ENCODE measurements around the gene MRTFA.
A peak's percentile ranks its signal among the peaks of the same experiment; 100 is the strongest.

The MRTFA gene

DNA sequence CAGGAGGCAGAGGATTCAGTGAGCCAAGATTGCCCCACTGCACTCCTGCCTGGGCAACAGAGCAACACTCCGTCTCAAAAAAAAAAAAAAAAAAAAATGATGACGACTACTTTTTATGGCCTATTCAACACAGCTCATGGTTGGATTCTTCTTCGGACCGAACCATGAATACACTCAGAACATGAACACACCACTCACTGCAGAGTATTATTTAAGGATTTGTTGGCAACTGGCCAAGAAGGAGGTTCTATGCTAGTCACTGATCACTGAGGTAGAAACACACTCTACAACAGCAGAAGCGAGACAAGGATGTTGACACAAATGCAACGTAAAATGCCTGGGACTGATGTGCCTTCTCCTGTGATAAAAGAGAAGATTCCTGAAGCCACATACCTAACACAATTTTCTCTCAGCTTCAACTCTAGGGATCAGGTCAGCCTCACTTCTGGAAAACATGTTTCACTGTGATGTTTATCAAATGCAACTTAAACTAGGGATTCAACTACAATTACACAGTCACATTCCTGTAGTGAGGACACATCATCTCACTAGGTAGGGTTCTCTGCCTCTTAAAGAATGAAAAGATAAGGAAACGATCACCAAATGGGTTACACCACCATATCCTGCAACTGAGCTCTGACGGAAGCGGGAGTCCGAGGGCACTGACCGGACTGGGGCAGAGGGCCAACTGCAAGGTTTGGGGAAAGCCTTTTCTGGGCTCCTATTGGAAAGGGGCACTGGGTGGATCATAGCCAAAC lies 183.6 kb downstream of the MRTFA start:
- Mint-ChIP-seq H3K9me3 (no peaks in the 10 kb centered on the region), H3K27me3 (ENCODE audit: low read depth) (no peaks in the 10 kb centered on the region), H3K27ac (peak overlapping the region; percentile 7), H3K4me3 (no peak overlapping the region), H3K4me1 (ENCODE audit: low read depth) (peaks cover 49% of the 10 kb centered on the region), H3K36me3 (ENCODE audit: low read depth) (peaks cover 30% of the 10 kb centered on the region)
- DNase-seq (ENCODE audit: low spot score): no peak

DNA sequence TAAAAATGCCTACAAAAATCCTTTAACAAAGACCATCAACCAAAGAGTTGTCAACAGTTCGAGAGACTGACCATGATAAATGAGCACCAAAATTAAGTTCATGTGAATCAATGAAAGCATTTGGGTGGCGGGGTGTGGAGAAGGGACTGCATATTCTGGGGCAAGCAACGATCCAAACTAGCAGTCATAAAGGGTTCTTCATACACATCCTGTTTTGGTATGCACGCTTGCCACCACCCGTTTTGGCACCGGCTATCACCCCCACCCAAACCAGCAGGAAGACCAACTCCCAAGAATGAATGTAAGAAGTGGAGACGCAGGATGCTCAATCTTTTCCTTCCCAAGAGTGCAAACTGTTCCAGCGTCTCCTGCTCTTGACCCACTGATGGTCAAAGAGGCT lies 185.3 kb downstream of the MRTFA start:
- H3K4me1 Mint-ChIP-seq (ENCODE audit: low read depth): peaks cover 46% of the 10 kb centered on the region
- H3K27me3 Mint-ChIP-seq (ENCODE audit: low read depth): no peaks in the 10 kb centered on the region
- peak overlapping the region; percentile 70 for H3K27ac Mint-ChIP-seq
- DNase-seq (ENCODE audit: low spot score): no peak
- H3K36me3 Mint-ChIP-seq (ENCODE audit: low read depth): peaks cover 37% of the 10 kb centered on the region
- H3K9me3 Mint-ChIP-seq: no peaks in the 10 kb centered on the region
- H3K4me3 Mint-ChIP-seq: peak overlapping the region; percentile 68

DNA sequence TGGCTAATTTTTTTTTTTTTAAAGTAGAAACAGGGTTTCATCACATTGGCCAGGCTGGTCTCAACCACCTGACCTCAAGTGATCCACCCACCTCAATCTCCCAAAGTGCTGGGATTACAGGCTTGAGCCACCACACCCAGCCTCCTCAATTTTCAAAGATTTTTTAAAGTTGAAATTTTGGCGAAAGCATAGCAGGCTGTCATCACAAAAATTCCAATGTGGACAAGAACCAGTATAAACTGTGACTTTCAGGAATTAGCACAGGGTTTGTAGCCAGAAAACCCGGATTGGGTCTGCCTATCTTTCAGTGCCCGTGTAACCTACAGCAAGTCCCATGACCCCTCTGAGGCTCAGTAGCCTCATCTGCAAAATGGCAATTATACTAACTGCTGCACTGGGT lies 185.9 kb downstream of the MRTFA start:
- no peak for DNase-seq (ENCODE audit: low spot score)
- Mint-ChIP-seq H3K27ac (no peak overlapping the region), H3K27me3 (ENCODE audit: low read depth) (no peaks in the 10 kb centered on the region), H3K4me1 (ENCODE audit: low read depth) (peaks cover 47% of the 10 kb centered on the region), H3K4me3 (peak overlapping the region; percentile 68), H3K9me3 (no peaks in the 10 kb centered on the region), H3K36me3 (ENCODE audit: low read depth) (peaks cover 41% of the 10 kb centered on the region)

DNA sequence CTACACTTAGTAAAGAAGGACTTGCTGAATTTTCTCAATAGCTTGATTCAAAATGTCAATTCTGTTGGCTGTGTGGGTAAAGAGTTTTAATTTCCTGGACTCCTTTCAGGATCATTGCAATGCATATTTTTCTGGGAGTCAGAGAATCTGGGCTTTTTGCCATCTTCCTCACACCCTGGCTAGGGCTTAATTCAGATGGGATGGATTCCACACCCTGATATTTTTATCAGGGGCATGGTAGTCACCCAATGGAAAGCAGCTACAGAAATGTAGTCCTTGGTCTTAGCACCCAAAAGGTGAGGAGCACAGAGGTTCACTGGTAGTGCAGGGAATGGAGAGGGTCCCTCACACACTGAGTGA lies 186.9 kb downstream of the MRTFA start:
- DNase-seq (ENCODE audit: low spot score): no peak
- H3K27ac Mint-ChIP-seq: peak overlapping the region; percentile 13
- H3K4me1 Mint-ChIP-seq (ENCODE audit: low read depth): peaks cover 48% of the 10 kb centered on the region
- H3K9me3 Mint-ChIP-seq: no peaks in the 10 kb centered on the region
- H3K4me3 Mint-ChIP-seq: no peak overlapping the region
- H3K27me3 Mint-ChIP-seq (ENCODE audit: low read depth): no peaks in the 10 kb centered on the region
- H3K36me3 Mint-ChIP-seq (ENCODE audit: low read depth): peaks cover 44% of the 10 kb centered on the region

DNA sequence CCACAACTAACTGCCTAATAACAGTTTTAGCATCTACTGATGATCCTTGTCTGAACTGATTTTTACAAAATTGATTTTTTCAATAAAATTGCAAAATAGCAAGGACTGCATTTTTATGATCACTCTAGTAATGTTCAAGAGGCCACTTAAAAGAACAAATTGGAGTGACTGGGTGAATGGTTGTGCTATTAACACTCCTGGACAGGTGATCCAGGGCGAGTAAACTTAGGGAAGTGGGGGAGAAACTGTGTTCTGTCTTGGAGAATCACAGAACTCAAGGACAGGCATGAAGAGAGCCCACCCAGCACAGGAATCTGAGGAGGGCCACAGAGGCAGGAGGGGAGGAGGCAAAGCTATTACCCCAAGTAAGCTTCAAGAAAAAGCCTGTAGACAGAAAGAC lies 190.3 kb downstream of the MRTFA start:
- Mint-ChIP-seq H3K36me3 (ENCODE audit: low read depth) (peaks cover 40% of the 10 kb centered on the region), H3K27me3 (ENCODE audit: low read depth) (no peaks in the 10 kb centered on the region), H3K27ac (peak overlapping the region; percentile 13), H3K4me3 (no peak overlapping the region), H3K4me1 (ENCODE audit: low read depth) (peaks cover 38% of the 10 kb centered on the region), H3K9me3 (no peaks in the 10 kb centered on the region)
- no peak for DNase-seq (ENCODE audit: low spot score)

DNA sequence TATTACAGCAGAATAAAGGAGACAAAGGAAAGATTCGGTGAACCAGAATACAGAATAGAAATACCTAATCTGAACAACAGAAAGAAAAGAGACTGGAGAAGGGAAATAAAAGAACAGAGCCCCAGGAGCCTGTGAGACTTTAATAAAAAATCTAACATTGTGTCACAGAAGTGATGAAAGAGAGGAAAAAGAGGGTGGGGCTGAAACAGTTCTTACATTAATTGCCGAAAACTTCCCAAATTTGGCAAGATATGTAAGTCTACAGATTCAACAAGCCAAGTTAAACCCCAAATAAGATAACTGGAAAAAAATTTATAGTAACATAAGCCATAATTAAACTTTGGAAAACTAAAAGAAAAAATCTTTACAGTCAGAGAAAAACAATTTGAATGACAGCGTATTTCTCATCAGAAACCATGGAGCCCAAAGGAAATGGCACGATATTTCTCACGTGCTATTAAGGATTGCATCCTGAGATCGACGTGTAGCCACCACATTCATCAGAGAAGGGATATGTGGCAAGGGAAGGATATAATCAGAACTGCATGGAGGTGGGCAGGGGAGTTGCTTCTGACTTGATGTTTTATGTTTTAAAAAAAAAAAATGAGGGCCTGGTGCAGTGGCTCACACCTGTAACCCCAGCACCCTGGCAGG lies 192.2 kb downstream of the MRTFA start:
- Mint-ChIP-seq H3K4me1 (ENCODE audit: low read depth) (peaks cover 39% of the 10 kb centered on the region), H3K4me3 (no peak overlapping the region), H3K27me3 (ENCODE audit: low read depth) (no peaks in the 10 kb centered on the region), H3K27ac (no peak overlapping the region), H3K9me3 (no peaks in the 10 kb centered on the region), H3K36me3 (ENCODE audit: low read depth) (peaks cover 42% of the 10 kb centered on the region)
- DNase-seq (ENCODE audit: low spot score): no peak

DNA sequence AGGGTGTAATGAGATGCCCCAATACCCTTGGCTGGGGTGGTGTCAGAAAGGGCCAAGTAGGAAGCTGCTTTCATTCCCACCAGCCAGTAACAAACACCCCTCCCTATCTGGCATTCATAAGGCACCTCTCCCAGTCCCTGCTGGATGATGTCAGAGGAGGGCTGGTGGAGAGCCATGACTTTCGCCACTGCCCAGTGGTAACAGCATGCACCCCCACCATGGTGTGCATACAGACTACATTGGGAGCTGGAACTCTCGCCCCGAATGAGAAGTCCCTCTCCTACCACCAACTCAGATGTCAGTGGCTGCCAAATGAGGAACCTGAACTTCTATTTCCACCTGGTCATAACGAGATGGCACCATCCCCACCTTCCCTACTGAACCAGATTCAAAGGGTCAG lies 192.8 kb downstream of the MRTFA start:
- peaks cover 40% of the 10 kb centered on the region for H3K36me3 Mint-ChIP-seq (ENCODE audit: low read depth)
- DNase-seq (ENCODE audit: low spot score): no peak
- H3K9me3 Mint-ChIP-seq: no peaks in the 10 kb centered on the region
- H3K4me3 Mint-ChIP-seq: no peak overlapping the region
- H3K27ac Mint-ChIP-seq: no peak overlapping the region
- peaks cover 37% of the 10 kb centered on the region for H3K4me1 Mint-ChIP-seq (ENCODE audit: low read depth)
- H3K27me3 Mint-ChIP-seq (ENCODE audit: low read depth): no peaks in the 10 kb centered on the region

DNA sequence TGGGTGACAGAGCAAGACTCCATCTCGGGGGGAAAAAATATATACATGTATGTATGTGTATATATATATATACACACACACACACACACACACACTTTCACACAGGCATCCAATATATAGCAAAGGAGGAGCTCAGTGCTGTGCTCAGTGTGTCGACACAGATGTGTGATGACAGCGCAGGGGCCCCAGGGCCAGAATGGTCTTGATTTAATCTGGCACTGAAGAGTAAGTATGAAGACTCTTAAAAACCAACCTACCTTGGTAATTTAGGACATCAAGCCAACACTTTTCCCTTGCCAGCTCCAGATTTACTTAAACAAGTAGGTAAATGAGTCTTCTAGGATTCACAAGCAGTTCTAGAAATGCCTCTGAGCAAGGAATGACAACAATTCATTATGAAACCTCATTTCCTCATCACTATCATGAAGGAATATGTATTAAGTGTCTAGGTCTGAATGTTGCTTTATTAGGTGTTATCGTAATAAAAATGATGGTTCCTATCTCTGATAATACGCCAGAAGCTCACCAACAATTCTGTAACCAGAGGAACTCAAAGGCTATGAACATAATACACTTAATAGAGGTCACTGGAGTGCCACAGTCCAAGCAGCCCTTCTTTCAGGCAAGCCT lies 194.6 kb downstream of the MRTFA start:
- H3K27ac Mint-ChIP-seq: no peak overlapping the region
- no peaks in the 10 kb centered on the region for H3K27me3 Mint-ChIP-seq (ENCODE audit: low read depth)
- no peak for DNase-seq (ENCODE audit: low spot score)
- H3K4me1 Mint-ChIP-seq (ENCODE audit: low read depth): peaks cover 42% of the 10 kb centered on the region
- no peak overlapping the region for H3K4me3 Mint-ChIP-seq
- H3K36me3 Mint-ChIP-seq (ENCODE audit: low read depth): peaks cover 37% of the 10 kb centered on the region
- H3K9me3 Mint-ChIP-seq: no peaks in the 10 kb centered on the region

DNA sequence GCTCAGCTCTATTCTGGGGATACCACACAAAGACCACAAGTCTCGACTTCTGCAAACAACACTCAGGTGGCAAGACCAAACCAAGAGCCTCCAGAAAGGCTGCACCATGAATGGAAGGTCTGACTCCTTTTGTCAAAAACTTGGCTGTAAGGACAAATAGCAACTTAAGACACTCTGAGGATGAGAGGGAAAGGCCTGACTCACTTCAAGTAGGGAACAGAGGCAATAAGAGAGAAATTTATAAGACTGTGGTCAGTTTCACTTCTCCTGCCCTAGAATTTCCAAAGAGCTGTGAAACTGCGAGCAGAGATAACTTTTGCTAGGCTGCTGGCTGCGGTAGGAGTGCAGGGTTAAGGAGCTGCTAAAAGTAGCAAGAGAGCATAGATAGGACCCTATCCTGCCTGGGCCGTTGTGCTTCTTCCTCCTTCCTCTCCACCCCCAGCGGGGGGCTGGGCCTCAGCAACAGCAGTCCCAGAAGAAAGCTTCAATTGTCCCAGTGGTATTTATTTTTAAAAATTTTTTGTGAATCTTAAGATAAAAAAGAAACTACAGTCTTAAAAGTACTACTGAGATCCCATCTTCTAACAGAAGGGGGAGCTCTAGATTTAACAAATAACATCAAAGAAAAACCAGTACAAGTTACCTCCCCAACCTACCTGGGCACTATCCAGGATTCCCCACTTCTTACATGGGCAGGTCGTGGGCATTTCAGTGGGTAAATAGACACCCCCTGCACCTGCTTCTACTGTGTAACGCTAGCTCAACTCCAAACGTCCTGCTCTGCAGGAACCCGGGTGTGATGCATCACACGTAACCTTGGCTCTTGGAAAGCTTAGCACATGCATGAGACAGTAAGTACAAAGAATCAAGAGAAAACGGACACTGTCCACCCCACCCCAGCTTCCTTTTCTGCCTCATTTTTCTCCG lies 199.8 kb downstream of the MRTFA start:
- Mint-ChIP-seq H3K4me3 (peak overlapping the region; percentile 13), H3K9me3 (no peaks in the 10 kb centered on the region), H3K4me1 (ENCODE audit: low read depth) (peaks cover 31% of the 10 kb centered on the region), H3K36me3 (ENCODE audit: low read depth) (peaks cover 27% of the 10 kb centered on the region), H3K27ac (peak overlapping the region; percentile 73), H3K27me3 (ENCODE audit: low read depth) (no peaks in the 10 kb centered on the region)
- peak; percentile 12 for DNase-seq (ENCODE audit: low spot score)

DNA sequence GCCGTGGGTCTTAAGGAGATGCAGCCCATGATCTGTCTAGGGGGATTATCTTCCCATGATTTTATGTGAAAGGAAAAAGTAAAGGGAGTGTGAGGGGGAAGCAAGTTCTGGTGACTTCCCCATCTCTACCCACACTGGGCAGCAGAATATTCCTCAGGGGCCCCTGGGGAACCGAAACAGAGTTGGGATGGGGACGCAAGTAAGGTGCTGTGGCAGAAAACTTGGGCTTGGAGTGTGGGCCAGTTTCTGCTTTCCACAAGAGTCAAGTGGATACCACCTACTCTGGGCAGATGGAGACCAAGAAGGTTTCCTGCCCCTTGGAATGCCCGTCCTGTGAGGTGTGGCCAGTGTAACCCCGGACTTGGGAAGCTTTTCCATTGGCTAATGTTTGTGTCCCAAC lies 201.8 kb downstream of the MRTFA start:
- DNase-seq (ENCODE audit: low spot score): no peak
- Mint-ChIP-seq H3K4me1 (ENCODE audit: low read depth) (peaks cover 20% of the 10 kb centered on the region), H3K36me3 (ENCODE audit: low read depth) (peaks cover 35% of the 10 kb centered on the region), H3K27ac (no peak overlapping the region), H3K27me3 (ENCODE audit: low read depth) (no peaks in the 10 kb centered on the region), H3K9me3 (no peaks in the 10 kb centered on the region), H3K4me3 (no peak overlapping the region)

DNA sequence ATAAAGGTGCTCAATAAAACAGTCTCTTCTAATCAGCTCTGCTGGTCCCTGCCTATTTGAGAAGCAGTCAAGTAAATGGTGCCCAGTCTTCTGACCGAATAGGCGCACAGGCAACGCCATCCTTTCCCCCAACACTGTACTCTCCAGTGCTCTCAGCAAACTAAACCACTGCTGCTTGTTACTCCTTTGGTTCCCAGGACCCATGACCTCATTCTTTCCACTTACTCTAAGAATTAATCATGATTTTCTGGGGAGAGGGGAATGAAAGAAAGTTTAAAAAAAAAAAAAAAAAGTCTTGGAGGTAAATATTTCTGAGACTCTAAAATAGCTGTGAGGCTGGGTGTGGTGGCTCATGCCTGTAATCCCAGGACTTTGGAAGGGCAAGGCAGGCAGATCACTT lies 202.4 kb downstream of the MRTFA start:
- Mint-ChIP-seq H3K9me3 (no peaks in the 10 kb centered on the region), H3K4me3 (no peak overlapping the region), H3K27me3 (ENCODE audit: low read depth) (no peaks in the 10 kb centered on the region), H3K27ac (no peak overlapping the region), H3K4me1 (ENCODE audit: low read depth) (peaks cover 17% of the 10 kb centered on the region), H3K36me3 (ENCODE audit: low read depth) (peaks cover 40% of the 10 kb centered on the region)
- no peak for DNase-seq (ENCODE audit: low spot score)

DNA sequence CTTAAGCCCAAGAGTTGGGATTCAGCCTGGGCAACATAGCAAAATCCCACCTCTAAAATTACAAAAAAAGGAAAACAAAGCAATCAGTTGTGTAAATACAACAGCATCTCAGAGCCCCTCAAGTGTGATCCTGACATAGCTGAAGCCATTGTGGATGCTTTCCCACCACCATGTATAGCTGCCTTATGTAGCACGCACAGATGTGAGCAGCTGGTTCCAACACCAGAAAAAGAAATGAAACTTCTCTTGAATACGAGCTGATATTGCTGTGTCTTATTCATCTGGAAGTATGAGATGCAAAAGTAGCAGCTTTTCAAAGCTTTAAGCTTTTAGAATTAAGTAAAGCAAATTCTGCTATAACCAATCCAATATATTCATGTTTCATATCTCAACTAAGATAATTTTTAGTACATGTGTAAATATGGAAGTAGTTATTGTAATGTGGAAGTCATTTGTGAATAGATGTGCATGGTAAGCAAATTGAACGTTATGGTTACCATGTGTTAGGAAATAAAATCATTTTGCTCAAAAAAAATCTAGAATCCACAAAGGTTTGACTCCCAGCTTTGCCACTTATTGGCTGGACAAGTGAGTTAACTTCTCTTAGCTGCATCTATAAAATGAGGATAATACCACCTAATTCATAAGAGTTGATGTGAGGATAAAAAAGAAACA lies 203.0 kb downstream of the MRTFA start:
- Mint-ChIP-seq H3K36me3 (ENCODE audit: low read depth) (peaks cover 45% of the 10 kb centered on the region), H3K27ac (no peak overlapping the region), H3K9me3 (no peaks in the 10 kb centered on the region), H3K27me3 (ENCODE audit: low read depth) (no peaks in the 10 kb centered on the region), H3K4me3 (no peak overlapping the region), H3K4me1 (ENCODE audit: low read depth) (peaks cover 14% of the 10 kb centered on the region)
- no peak for DNase-seq (ENCODE audit: low spot score)

DNA sequence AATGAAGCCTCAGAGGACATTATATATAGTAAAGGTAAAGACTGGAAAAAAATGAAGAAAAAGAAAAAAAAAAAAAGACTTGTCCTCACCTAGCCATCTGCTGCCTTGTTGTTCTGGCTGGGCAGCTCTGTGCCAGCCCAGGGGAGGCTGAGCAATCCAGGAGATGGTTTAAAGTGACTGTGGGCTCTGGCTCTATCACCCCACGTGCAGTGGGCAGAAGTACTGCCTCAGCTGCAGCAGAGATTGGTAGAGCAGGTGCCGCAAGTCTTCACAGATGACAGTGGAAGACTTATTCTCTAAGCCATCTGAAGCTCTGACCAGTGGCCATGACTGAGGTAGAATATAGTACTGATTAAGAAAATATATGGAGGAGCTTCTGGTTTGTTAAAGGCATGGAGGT lies 203.9 kb downstream of the MRTFA start:
- no peaks in the 10 kb centered on the region for H3K27me3 Mint-ChIP-seq (ENCODE audit: low read depth)
- no peak for DNase-seq (ENCODE audit: low spot score)
- no peak overlapping the region for H3K27ac Mint-ChIP-seq
- H3K9me3 Mint-ChIP-seq: no peaks in the 10 kb centered on the region
- no peak overlapping the region for H3K4me3 Mint-ChIP-seq
- peaks cover 11% of the 10 kb centered on the region for H3K4me1 Mint-ChIP-seq (ENCODE audit: low read depth)
- H3K36me3 Mint-ChIP-seq (ENCODE audit: low read depth): peaks cover 52% of the 10 kb centered on the region

All from T-helper 2 cell treated with Interferon-gamma antibody and Interleukin-4, amounts not matched to agents 5 μg/mL and 100 μg/mL, for 36 hours (primary cell).